AG09319 (cell line): ENCODE results near the gene ZNHIT3.

Experiments
- DNase-seq: peaks from one replicate; pipeline ENCODE4 v3.0.0-alpha.2; 2010; ENCODE audit warnings: low read depth; ENCODE audit errors: extremely low read depth
- CTCF ChIP-seq: IDR thresholded peaks from 2 replicates; pipeline ENCODE4 v1.5.1; 2011; ENCODE audit warnings: low read depth, mild to moderate bottlenecking, inconsistent platforms, low read length, moderate library complexity

The ZNHIT3 gene

GRCh38 chr17:36501351-36501750, 14.9 kb downstream of the ZNHIT3 start:
- DNase-seq = no peak

DNA sequence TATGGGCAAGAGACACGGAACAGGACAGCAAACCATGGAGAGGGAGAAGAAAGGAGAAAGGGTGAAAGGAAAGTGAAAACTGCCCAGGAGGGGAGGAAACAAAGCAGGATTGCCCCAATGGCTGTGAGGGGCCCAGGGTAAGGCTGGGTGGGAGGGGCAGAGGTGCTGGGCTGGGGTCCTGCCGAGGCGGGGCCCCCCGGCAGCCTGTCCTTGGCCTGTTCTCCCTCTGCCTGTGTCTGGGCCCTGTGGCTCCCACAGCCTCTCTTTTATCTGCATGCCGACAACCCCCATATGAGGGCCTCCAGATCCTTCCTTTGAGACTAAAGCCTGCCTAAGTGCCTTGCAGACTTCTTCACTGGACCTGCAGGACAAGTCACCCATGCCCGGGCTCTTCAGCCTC, 15.5 kb downstream of the ZNHIT3 start:
- no peak for TF ChIP-seq CTCF
- no peak for DNase-seq

More at GRCh38 chr17:36501351-36501750, 14.9 kb downstream of the ZNHIT3 start:
- TF ChIP-seq CTCF = no peak

DNA sequence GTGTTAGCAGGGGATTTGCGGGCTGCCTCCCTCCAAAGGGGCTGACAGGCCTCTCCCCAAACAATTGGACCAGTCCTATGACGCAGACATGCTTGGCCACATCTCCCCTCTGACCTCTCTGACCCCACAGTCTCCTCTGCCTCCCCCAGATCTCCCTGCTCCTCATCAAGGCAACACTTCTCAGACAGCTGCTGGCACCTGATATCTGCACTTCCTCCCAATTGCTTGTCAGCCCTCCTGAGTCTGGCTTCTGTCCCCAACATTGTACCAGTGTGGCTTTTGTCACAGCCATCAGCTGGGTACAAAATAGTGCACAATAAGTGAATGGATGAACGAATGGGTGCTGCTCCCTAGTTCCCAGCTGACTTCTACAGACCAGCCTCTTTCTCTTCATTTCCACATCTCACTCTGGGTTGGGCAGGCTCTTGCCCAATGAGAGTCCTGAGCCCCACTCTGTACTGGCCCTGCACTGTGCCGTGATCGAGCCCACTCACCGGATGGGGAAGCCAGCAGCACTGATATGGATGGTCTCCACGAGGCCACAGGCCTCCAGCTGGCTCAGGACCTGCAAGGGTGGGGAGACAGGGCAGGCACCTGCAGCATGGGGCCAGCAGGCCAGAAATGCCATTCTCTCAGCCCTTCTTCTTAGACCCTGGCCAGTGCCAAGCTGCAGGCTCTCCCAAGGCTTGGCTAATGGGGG, 17.1 kb downstream of the ZNHIT3 start:
- DNase-seq = no peak
- no peak for TF ChIP-seq CTCF

DNA sequence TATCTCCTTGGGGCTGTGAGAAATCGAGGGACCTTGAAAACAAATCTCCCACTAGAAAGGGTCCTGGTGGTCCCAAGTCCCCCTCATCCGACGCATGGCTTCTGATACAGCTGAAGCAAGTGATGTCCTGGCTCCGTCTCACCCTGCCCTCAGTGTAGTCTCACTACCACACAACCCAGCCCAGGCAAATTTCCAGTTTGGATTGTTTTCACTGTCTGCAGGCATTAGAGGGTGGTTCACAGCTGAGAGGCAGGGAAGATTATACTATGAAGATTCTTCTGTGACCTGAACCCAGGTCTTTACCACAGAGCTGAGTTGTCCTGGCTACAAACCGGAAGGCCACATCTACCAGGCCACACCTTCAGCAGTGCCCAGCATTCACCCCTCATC, 17.7 kb downstream of the ZNHIT3 start:
- no peak for TF ChIP-seq CTCF
- DNase-seq = no peak

- DNase-seq = no peak
- TF ChIP-seq CTCF = no peak
These were observed 18.7 kb downstream of the ZNHIT3 start for GRCh38 chr17:36505171-36505570.

GRCh38 chr17:36506249-36506826, 19.9 kb downstream of the ZNHIT3 start:
- no peak for TF ChIP-seq CTCF
- DNase-seq = no peak

- TF ChIP-seq CTCF = no peak
- DNase-seq = no peak
These were observed 20.4 kb downstream of the ZNHIT3 start for GRCh38 chr17:36506831-36507230.
